Mesodermal cell (in vitro differentiated cells): ENCODE data around the gene HS1BP3.
A peak's percentile ranks its signal among the peaks of the same experiment; 100 is the strongest.

Source experiments
- H3K27ac ChIP-seq: 2 replicates; pipeline ENCODE4 v1.7.0; 2013; ENCODE audit warnings: mild to moderate bottlenecking, low read depth, low read length, moderate library complexity; ENCODE audit not compliant: severe bottlenecking
- H3K36me3 ChIP-seq: 2 replicates; pipeline ENCODE4 v1.7.1; 2013; ENCODE audit warnings: mild to moderate bottlenecking, low read length, moderate library complexity; ENCODE audit not compliant: control insufficient read depth, insufficient read depth
- H3K4me1 ChIP-seq: one replicate; pipeline ENCODE4 v1.7.1; 2013; ENCODE audit warnings: mild to moderate bottlenecking, low read length; ENCODE audit not compliant: insufficient read depth, control insufficient read depth, poor library complexity, severe bottlenecking
- H3K4me3 ChIP-seq: 2 replicates; pipeline ENCODE4 v1.7.0; 2013; ENCODE audit warnings: low read length, control low read depth, mild to moderate bottlenecking; ENCODE audit not compliant: insufficient read depth, poor library complexity, severe bottlenecking; ENCODE audit errors: extremely low read depth
- H3K9me3 ChIP-seq: 2 replicates; pipeline ENCODE4 v1.7.1; 2013; ENCODE audit warnings: mild to moderate bottlenecking, low read length, moderate library complexity; ENCODE audit not compliant: control insufficient read depth
- WGBS, 2 experiments: methylation state at CpG; one replicate each; pipeline ENCODE4 v1.1.5; 2013; ENCODE audit warnings: missing lambda C conversion rate in 2 of 2; ENCODE audit not compliant: insufficient coverage in 2 of 2; 5-methylcytosine and 5-hydroxymethylcytosine counted together

HS1BP3 gene

GRCh38 chr2:20667531-20668401, 16.9 kb upstream of the HS1BP3 start:
- H3K4me1 ChIP-seq: peaks cover 6% of the 10 kb centered on the region
- H3K36me3 ChIP-seq: no peaks in the 10 kb centered on the region
- H3K4me3 ChIP-seq: peak overlapping the region; percentile 20
- 5% methylated on average over 35 to 38 of the region's 39 CpGs for WGBS, 2 experiments
- H3K9me3 ChIP-seq: no peaks in the 10 kb centered on the region
- no peak overlapping the region for H3K27ac ChIP-seq

- Histone ChIP-seq H3K4me1 (peaks cover 1% of the 10 kb centered on the region), H3K36me3 (no peaks in the 10 kb centered on the region), H3K27ac (no peak overlapping the region), H3K4me3 (peak overlapping the region; percentile 20), H3K9me3 (no peaks in the 10 kb centered on the region)
- 0% methylated on average over 19 to 44 of the region's 62 CpGs for WGBS, 2 experiments
These were observed 16.2 kb upstream of the HS1BP3 start for GRCh38 chr2:20667151-20667530.

GRCh38 chr2:20666304-20667150, 15.6 kb upstream of the HS1BP3 start, which contains the start of gene GDF7:
GDF7 (plus strand) TSS chr2:20667144; CDS start chr2:20667240, 96 bp downstream.
- H3K27ac ChIP-seq: no peak within 1 kb of the TSS
- H3K36me3 ChIP-seq: no peaks in the 10 kb centered on the region
- no peaks in the 10 kb centered on the region for H3K9me3 ChIP-seq
- H3K4me3 ChIP-seq: peak within 1 kb of the TSS; percentile 39
- H3K4me1 ChIP-seq: no peaks in the 10 kb centered on the region
- 1 to 2% methylated on average over 32 to 43 of the region's 86 CpGs for whole genome bisulfite sequencing, 2 experiments

GRCh38 chr2:20666005-20666303, 15.1 kb upstream of the HS1BP3 start:
- Histone ChIP-seq H3K4me3 (peak overlapping the region; percentile 39), H3K36me3 (no peaks in the 10 kb centered on the region), H3K4me1 (no peaks in the 10 kb centered on the region), H3K9me3 (no peaks in the 10 kb centered on the region), H3K27ac (no peak overlapping the region)
- 1% methylated on average over 34 of the region's 34 CpGs for WGBS, 2 experiments

- H3K9me3 ChIP-seq: no peaks in the 10 kb centered on the region
- 2 to 3% methylated on average over 43 to 45 of the region's 49 CpGs for WGBS, 2 experiments
- H3K36me3 ChIP-seq: no peaks in the 10 kb centered on the region
- peak overlapping the region; percentile 39 for H3K4me3 ChIP-seq
- no peaks in the 10 kb centered on the region for H3K4me1 ChIP-seq
- H3K27ac ChIP-seq: no peak overlapping the region
These were observed 14.5 kb upstream of the HS1BP3 start for GRCh38 chr2:20665243-20666004.

DNA sequence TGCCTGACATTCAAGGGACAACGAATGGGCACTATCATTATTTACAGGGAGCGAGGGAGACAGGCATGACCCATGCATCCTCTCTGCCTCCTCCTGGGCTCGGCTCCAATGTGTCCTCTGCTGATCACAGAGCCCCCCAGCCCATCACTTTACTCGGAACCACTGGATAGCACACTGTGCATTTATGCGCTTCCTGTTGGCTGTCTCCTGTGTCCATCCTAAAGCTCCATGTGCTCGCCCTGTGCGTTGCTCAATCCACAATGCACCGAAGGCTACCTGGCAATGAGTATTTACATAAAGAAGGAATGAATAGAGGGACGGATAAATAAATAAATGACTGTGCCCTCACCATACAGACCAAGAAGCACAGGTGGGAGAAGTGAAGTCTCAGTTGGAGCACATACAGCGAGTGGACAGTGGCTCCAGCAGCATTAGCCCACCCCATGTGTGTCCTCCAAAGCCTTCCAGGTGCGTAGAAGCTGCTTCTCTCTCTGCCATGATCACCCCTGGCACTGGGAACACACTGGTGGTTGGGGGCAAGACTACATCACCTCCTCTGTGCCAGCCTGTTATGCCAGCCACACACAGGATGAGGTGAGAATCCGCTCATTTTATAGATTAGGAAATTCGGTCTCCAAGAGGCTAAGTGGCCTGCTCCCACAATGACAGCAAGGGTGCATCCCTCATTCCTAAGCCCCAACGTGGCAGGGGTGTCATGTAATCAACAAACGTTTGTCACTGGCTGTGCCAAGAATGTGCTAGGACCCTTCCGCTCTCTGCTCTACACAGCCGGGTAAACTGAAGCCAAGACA, 13.7 kb upstream of the HS1BP3 start:
- Histone ChIP-seq H3K9me3 (no peaks in the 10 kb centered on the region), H3K4me3 (no peak overlapping the region), H3K27ac (no peak overlapping the region), H3K36me3 (no peaks in the 10 kb centered on the region), H3K4me1 (no peaks in the 10 kb centered on the region)
- 31 to 33% methylated on average over 11 to 16 of the region's 17 CpGs for whole genome bisulfite sequencing, 2 experiments

- WGBS, 2 experiments: 20% methylated on average over 1 of the region's 2 CpGs; no CpG with 5 or more reads in 1 of the 2 experiments
- no peaks in the 10 kb centered on the region for H3K4me1 ChIP-seq
- H3K9me3 ChIP-seq: no peaks in the 10 kb centered on the region
- no peaks in the 10 kb centered on the region for H3K36me3 ChIP-seq
- H3K4me3 ChIP-seq: no peak overlapping the region
- no peak overlapping the region for H3K27ac ChIP-seq
These were observed 13.1 kb upstream of the HS1BP3 start for GRCh38 chr2:20664071-20664390.

- Histone ChIP-seq H3K27ac (no peak overlapping the region), H3K4me1 (no peaks in the 10 kb centered on the region), H3K4me3 (no peak overlapping the region), H3K9me3 (no peaks in the 10 kb centered on the region), H3K36me3 (no peaks in the 10 kb centered on the region)
- 32 to 41% methylated on average over 2 to 4 of the region's 7 CpGs for WGBS, 2 experiments
These were observed 12.5 kb upstream of the HS1BP3 start for GRCh38 chr2:20663196-20664070.

DNA sequence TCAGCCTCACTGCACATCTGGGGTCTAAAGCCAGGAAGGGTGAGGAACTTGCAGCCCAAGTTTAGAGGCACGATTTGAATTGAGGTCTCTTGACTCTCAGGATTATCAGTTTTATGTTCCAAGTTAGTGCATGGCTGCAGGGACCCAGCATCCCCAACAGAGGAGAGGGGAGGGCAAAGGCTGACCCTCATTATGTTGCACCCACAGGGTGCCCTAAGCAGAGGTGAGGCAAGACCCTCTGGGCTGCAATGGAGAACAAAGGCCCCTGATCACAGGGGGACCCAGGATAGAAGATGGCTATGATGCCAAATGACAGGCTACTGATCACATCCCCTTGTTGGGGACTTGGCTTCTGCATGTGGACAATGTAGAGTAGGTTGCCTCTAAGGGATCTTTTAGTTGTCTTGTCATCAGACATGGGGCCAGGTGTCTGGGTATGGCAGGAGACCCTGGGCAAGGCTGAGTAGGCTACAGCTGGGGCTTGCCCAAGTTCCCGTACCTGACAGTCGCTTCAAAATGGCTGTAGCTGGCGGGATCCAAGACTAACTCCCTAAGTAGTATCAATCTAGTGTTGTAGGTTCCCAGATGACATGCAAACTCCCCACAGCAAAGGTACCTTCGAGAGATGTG, 11.5 kb upstream of the HS1BP3 start:
- H3K9me3 ChIP-seq: no peaks in the 10 kb centered on the region
- no peaks in the 10 kb centered on the region for H3K36me3 ChIP-seq
- 57 to 71% methylated on average over 1 of the region's 5 CpGs for WGBS, 2 experiments
- no peak overlapping the region for H3K4me3 ChIP-seq
- H3K4me1 ChIP-seq: no peaks in the 10 kb centered on the region
- H3K27ac ChIP-seq: no peak overlapping the region
